ENCODE measurements around the gene LMX1B.

The LMX1B gene

DNA sequence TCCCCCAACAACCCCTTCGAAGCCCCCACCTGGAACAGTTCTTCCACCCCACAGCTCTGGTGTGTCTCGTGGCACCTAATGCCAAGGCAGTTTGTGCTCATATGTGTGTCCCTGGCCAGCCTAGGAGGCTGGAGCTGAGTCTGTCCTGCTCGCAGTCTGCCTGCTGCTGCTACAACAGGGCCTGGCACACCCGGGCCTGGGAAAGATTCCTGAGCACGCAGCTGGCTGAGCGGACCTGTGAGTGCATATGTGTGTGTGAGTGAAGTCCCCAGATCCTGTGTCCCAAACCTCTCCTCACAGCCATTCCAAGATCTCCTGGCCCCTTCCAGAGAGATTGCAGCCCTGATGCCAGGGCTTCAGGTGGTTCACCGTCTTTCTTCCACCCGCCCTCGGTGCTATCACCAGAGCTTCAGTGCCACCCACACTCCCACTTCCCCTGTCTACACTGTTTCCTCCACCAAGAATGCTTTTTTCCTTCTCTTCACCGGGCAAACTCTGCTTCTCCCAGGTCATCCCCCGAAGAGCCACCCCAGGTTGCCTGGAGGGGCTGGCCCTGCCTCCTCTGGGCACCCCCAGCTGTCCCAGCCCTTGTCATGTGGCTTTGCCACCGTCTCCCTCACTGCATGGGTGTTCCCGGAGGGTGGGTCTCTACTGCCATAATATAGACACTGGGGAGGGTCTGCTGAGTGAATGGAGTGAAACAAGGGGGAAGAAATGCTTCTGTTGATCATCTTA is 28.4 kb downstream of the LMX1B start:
- H3K27me3 ChIP-seq (ENCODE audit: insufficient read depth, poor library complexity, severe bottlenecking) = peaks cover 56% of the 10 kb centered on the region
- H3K4me3 ChIP-seq (replicated peaks; ENCODE audit: insufficient read depth, low read length) = no peak overlapping the region
- no peak overlapping the region for H3K27ac ChIP-seq (replicated peaks)
- TF ChIP-seq SPI1 (IDR thresholded peaks at IDR 0.05; ENCODE audit: borderline replicate concordance, low read depth) = no peak
- TF ChIP-seq GABPA (IDR thresholded peaks at IDR 0.05; ENCODE audit: low read depth) = no peak
- TF ChIP-seq, protein P1, sequence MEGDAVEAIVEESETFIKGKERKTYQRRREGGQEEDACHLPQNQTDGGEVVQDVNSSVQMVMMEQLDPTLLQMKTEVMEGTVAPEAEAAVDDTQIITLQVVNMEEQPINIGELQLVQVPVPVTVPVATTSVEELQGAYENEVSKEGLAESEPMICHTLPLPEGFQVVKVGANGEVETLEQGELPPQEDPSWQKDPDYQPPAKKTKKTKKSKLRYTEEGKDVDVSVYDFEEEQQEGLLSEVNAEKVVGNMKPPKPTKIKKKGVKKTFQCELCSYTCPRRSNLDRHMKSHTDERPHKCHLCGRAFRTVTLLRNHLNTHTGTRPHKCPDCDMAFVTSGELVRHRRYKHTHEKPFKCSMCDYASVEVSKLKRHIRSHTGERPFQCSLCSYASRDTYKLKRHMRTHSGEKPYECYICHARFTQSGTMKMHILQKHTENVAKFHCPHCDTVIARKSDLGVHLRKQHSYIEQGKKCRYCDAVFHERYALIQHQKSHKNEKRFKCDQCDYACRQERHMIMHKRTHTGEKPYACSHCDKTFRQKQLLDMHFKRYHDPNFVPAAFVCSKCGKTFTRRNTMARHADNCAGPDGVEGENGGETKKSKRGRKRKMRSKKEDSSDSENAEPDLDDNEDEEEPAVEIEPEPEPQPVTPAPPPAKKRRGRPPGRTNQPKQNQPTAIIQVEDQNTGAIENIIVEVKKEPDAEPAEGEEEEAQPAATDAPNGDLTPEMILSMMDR (IDR thresholded peaks at IDR 0.05; ENCODE audit: insufficient read depth, low read length) = no peak
- TF ChIP-seq, protein P2, sequence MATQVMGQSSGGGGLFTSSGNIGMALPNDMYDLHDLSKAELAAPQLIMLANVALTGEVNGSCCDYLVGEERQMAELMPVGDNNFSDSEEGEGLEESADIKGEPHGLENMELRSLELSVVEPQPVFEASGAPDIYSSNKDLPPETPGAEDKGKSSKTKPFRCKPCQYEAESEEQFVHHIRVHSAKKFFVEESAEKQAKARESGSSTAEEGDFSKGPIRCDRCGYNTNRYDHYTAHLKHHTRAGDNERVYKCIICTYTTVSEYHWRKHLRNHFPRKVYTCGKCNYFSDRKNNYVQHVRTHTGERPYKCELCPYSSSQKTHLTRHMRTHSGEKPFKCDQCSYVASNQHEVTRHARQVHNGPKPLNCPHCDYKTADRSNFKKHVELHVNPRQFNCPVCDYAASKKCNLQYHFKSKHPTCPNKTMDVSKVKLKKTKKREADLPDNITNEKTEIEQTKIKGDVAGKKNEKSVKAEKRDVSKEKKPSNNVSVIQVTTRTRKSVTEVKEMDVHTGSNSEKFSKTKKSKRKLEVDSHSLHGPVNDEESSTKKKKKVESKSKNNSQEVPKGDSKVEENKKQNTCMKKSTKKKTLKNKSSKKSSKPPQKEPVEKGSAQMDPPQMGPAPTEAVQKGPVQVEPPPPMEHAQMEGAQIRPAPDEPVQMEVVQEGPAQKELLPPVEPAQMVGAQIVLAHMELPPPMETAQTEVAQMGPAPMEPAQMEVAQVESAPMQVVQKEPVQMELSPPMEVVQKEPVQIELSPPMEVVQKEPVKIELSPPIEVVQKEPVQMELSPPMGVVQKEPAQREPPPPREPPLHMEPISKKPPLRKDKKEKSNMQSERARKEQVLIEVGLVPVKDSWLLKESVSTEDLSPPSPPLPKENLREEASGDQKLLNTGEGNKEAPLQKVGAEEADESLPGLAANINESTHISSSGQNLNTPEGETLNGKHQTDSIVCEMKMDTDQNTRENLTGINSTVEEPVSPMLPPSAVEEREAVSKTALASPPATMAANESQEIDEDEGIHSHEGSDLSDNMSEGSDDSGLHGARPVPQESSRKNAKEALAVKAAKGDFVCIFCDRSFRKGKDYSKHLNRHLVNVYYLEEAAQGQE (IDR thresholded peaks at IDR 0.05; ENCODE audit: insufficient replicate concordance, low read depth) = no peak
- TF ChIP-seq POLR2AphosphoS5 (IDR thresholded peaks at IDR 0.05; ENCODE audit: low read depth) = no peak
- no peak for DNase-seq (ENCODE audit: low read depth in 1 of 2, low spot score in 1 of 2)

DNA sequence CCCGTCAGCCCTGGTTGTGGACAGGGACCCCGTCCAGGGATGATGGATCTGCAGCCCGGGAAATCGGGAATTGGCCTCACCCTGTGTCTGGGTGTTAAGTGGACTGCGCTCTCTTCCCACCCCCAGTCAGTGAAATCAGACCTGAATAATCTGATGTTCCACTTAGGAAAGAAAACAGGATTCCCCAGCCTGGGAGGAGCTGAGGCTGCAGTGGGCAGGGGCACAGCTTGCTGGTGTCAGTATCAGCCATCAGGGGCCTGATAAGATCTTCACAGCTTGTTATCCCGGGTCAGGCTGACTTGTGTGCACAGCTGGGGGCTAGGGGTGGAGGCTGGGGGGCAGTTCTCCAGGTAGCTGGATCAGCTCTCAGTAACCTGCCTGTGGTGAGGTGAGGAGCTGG is 29.1 kb downstream of the LMX1B start:
- no peak overlapping the region for H3K4me3 ChIP-seq (replicated peaks; ENCODE audit: insufficient read depth, low read length)
- peaks cover 52% of the 10 kb centered on the region for H3K27me3 ChIP-seq (ENCODE audit: insufficient read depth, poor library complexity, severe bottlenecking)
- TF ChIP-seq GABPA (IDR thresholded peaks at IDR 0.05; ENCODE audit: low read depth) = no peak
- no peak for TF ChIP-seq SPI1 (IDR thresholded peaks at IDR 0.05; ENCODE audit: borderline replicate concordance, low read depth)
- no peak for TF ChIP-seq POLR2AphosphoS5 (IDR thresholded peaks at IDR 0.05; ENCODE audit: low read depth)
- TF ChIP-seq, protein P1 (IDR thresholded peaks at IDR 0.05; ENCODE audit: insufficient read depth, low read length) = no peak
- TF ChIP-seq, protein P2 (IDR thresholded peaks at IDR 0.05; ENCODE audit: insufficient replicate concordance, low read depth) = no peak
- H3K27ac ChIP-seq (replicated peaks) = no peak overlapping the region
- no peak for DNase-seq (ENCODE audit: low read depth in 1 of 2, low spot score in 1 of 2)

DNA sequence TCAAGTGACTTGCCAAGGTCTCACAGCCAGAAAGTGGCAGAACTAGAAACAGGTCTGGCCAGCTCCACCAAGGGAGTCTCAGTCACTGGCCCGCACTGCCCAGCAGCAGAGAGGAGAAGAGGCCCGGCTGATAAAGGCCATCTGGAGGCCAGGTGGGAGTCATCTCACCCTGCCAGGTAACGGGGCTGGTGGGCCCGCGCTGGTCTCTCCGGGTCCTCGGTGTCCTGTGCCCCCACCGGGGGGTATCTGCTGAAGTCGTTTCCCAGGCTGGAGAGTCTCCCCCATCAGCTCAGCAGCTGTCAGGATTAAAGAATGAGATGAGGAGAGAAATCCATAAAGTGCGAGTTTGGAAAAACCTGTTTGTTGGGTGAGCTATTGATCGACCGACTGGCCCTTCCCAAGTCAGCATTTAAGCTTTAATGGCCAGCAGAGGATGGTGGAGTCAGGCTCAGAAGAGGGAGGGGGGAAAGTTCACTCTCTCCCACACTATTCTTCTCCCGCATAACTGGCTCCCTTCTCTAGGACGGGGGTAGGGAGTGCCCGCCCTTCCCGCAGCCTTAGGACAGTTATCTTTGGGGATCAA is 30.3 kb downstream of the LMX1B start:
- TF ChIP-seq GABPA (IDR thresholded peaks at IDR 0.05; ENCODE audit: low read depth) (no peak), SPI1 (IDR thresholded peaks at IDR 0.05; ENCODE audit: borderline replicate concordance, low read depth) (no peak), POLR2AphosphoS5 (IDR thresholded peaks at IDR 0.05; ENCODE audit: low read depth) (no peak)
- TF ChIP-seq, protein P1 (IDR thresholded peaks at IDR 0.05; ENCODE audit: insufficient read depth, low read length) = no peak
- TF ChIP-seq, protein P2 (IDR thresholded peaks at IDR 0.05; ENCODE audit: insufficient replicate concordance, low read depth) = no peak
- peaks cover 41% of the 10 kb centered on the region for H3K27me3 ChIP-seq (ENCODE audit: insufficient read depth, poor library complexity, severe bottlenecking)
- H3K4me3 ChIP-seq (replicated peaks; ENCODE audit: insufficient read depth, low read length) = no peak overlapping the region
- H3K27ac ChIP-seq (replicated peaks) = no peak overlapping the region
- no peak for DNase-seq (ENCODE audit: low read depth in 1 of 2, low spot score in 1 of 2)
